ENCODE results near the gene TMEM248. TPM values are rescaled to one million over a fixed set of nuclear protein-coding genes. Genes with fewer than 3 reads are reported as not detected.
"Not testable (repeated sequence)": the region's sequence is repeated elsewhere in the genome, so short reads cannot be mapped to it uniquely, and the experiment has no call there.

The TMEM248 gene
- total and polyA plus RNA-seq, 2 donors from 2014 or later, result 38.2 to 113 TPM

GRCh38 chr7:66904063-66904593 is 16.9 kb upstream of the TMEM248 start:
- Histone ChIP-seq H3K9me3 (ENCODE audit: control insufficient read depth in 2 of 3, insufficient read depth in 1 of 3, low read length in 3 of 3) (no peaks in the 10 kb centered on the region), H3K4me3 (ENCODE audit: low read length in 3 of 3) (no peak overlapping the region), H3K9ac (ENCODE audit: low read length in 3 of 3) (no peak overlapping the region), H3K36me3 (ENCODE audit: control insufficient read depth in 2 of 3, insufficient read depth in 3 of 3, low read length in 3 of 3) (peaks cover 0 to 4% (median 3%) of the 10 kb centered on the region in 3 donors), H3K27me3 (ENCODE audit: control insufficient read depth, insufficient read depth, low read length) (no peaks in the 10 kb centered on the region), H3K4me1 (ENCODE audit: control insufficient read depth in 2 of 3, insufficient read depth in 2 of 3, low read depth in 1 of 3, low read length in 3 of 3) (no peaks in the 10 kb centered on the region), H3K27ac (ENCODE audit: low read depth in 2 of 2, low read length in 2 of 2) (no peak overlapping the region)
- DNase-seq, result no peak
- no peak for TF ChIP-seq CTCF (IDR thresholded peaks at IDR 0.05; ENCODE audit: borderline replicate concordance, extremely low read depth, insufficient read depth)
- intact Hi-C loops (cut with DNase I), result no loop called here
- FAIRE-seq, result no peak

GRCh38 chr7:66905278-66905677 is 15.7 kb upstream of the TMEM248 start:
- Histone ChIP-seq H3K4me3 (ENCODE audit: low read length in 3 of 3) (no peak overlapping the region), H3K36me3 (ENCODE audit: control insufficient read depth in 2 of 3, insufficient read depth in 3 of 3, low read length in 3 of 3) (no peaks in the 10 kb centered on the region), H3K27ac (ENCODE audit: low read depth in 2 of 2, low read length in 2 of 2) (no peak overlapping the region), H3K4me1 (ENCODE audit: control insufficient read depth in 2 of 3, insufficient read depth in 2 of 3, low read depth in 1 of 3, low read length in 3 of 3) (no peaks in the 10 kb centered on the region), H3K27me3 (ENCODE audit: control insufficient read depth, insufficient read depth, low read length) (no peaks in the 10 kb centered on the region), H3K9me3 (ENCODE audit: control insufficient read depth in 2 of 3, insufficient read depth in 1 of 3, low read length in 3 of 3) (no peaks in the 10 kb centered on the region), H3K9ac (ENCODE audit: low read length in 3 of 3) (no peak overlapping the region)
- no peak for TF ChIP-seq CTCF (IDR thresholded peaks at IDR 0.05; ENCODE audit: borderline replicate concordance, extremely low read depth, insufficient read depth)
- DNase-seq (no peak), FAIRE-seq (no peak)
- intact Hi-C loops (cut with DNase I), result no loop called here

- Histone ChIP-seq H3K4me1 (ENCODE audit: control insufficient read depth in 2 of 3, insufficient read depth in 2 of 3, low read depth in 1 of 3, low read length in 3 of 3) (no peaks in the 10 kb centered on the region), H3K36me3 (ENCODE audit: control insufficient read depth in 2 of 3, insufficient read depth in 3 of 3, low read length in 3 of 3) (no peaks in the 10 kb centered on the region), H3K9me3 (ENCODE audit: control insufficient read depth in 2 of 3, insufficient read depth in 1 of 3, low read length in 3 of 3) (no peaks in the 10 kb centered on the region), H3K27me3 (ENCODE audit: control insufficient read depth, insufficient read depth, low read length) (no peaks in the 10 kb centered on the region), H3K27ac (ENCODE audit: low read depth in 2 of 2, low read length in 2 of 2) (no peak overlapping the region), H3K9ac (ENCODE audit: low read length in 3 of 3) (no peak overlapping the region), H3K4me3 (ENCODE audit: low read length in 3 of 3) (no peak overlapping the region)
- FAIRE-seq (no peak), DNase-seq (no peak)
- intact Hi-C loops (cut with DNase I), result no loop called here
- no peak for TF ChIP-seq CTCF (IDR thresholded peaks at IDR 0.05; ENCODE audit: borderline replicate concordance, extremely low read depth, insufficient read depth)
Observed at GRCh38 chr7:66905689-66906088, 15.3 kb upstream of the TMEM248 start.

GRCh38 chr7:66907731-66908130 is 13.3 kb upstream of the TMEM248 start:
- no peak overlapping the region for H3K4me3 ChIP-seq (ENCODE audit: low read length in 3 of 3)
- intact Hi-C loops (cut with DNase I), result no loop called here
- H3K36me3 ChIP-seq (ENCODE audit: control insufficient read depth in 2 of 3, insufficient read depth in 3 of 3, low read length in 3 of 3), result no peaks in the 10 kb centered on the region
- no peak for FAIRE-seq
- no peaks in the 10 kb centered on the region for H3K27me3 ChIP-seq (ENCODE audit: control insufficient read depth, insufficient read depth, low read length)
- no peak for DNase-seq
- no peak overlapping the region for H3K27ac ChIP-seq (ENCODE audit: low read depth in 2 of 2, low read length in 2 of 2)
- no peak for TF ChIP-seq CTCF (IDR thresholded peaks at IDR 0.05; ENCODE audit: borderline replicate concordance, extremely low read depth, insufficient read depth)
- H3K4me1 ChIP-seq (ENCODE audit: control insufficient read depth in 2 of 3, insufficient read depth in 2 of 3, low read depth in 1 of 3, low read length in 3 of 3), result no peaks in the 10 kb centered on the region
- no peak overlapping the region for H3K9ac ChIP-seq (ENCODE audit: low read length in 3 of 3)
- no peaks in the 10 kb centered on the region for H3K9me3 ChIP-seq (ENCODE audit: control insufficient read depth in 2 of 3, insufficient read depth in 1 of 3, low read length in 3 of 3)

GRCh38 chr7:66908598-66908997 is 12.4 kb upstream of the TMEM248 start:
- DNase-seq; FAIRE-seq; H3K36me3 ChIP-seq (ENCODE audit: control insufficient read depth in 2 of 3, insufficient read depth in 3 of 3, low read length in 3 of 3); H3K9ac ChIP-seq (ENCODE audit: low read length in 3 of 3); H3K27me3 ChIP-seq (ENCODE audit: control insufficient read depth, insufficient read depth, low read length); H3K4me3 ChIP-seq (ENCODE audit: low read length in 3 of 3); H3K9me3 ChIP-seq (ENCODE audit: control insufficient read depth in 2 of 3, insufficient read depth in 1 of 3, low read length in 3 of 3); H3K27ac ChIP-seq (ENCODE audit: low read depth in 2 of 2, low read length in 2 of 2); H3K4me1 ChIP-seq (ENCODE audit: control insufficient read depth in 2 of 3, insufficient read depth in 2 of 3, low read depth in 1 of 3, low read length in 3 of 3); intact Hi-C loops (cut with DNase I): not testable (repeated sequence)
